Measurements from ENCODE around the gene EPHA7.

The EPHA7 gene

DNA sequence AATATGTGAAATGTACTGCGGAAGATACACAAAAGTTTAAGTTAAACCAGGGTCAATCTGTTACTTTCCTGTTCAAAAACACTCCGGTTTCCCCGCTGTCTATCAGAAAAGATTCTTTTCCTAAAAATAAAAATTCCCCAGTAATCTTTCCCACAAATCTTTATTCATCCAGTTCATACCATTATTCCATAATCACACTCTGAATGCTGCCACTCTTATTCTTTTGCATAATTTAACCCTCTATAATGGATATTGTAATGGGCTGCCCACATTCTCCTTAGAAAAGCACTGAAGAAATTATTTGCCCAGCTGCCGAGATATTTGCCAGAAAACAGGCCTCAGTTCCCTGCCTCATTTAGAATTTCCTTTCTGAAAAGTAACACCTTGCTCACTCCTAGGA, 68.6 kb downstream of the EPHA7 start:
- TF ChIP-seq, protein P1, sequence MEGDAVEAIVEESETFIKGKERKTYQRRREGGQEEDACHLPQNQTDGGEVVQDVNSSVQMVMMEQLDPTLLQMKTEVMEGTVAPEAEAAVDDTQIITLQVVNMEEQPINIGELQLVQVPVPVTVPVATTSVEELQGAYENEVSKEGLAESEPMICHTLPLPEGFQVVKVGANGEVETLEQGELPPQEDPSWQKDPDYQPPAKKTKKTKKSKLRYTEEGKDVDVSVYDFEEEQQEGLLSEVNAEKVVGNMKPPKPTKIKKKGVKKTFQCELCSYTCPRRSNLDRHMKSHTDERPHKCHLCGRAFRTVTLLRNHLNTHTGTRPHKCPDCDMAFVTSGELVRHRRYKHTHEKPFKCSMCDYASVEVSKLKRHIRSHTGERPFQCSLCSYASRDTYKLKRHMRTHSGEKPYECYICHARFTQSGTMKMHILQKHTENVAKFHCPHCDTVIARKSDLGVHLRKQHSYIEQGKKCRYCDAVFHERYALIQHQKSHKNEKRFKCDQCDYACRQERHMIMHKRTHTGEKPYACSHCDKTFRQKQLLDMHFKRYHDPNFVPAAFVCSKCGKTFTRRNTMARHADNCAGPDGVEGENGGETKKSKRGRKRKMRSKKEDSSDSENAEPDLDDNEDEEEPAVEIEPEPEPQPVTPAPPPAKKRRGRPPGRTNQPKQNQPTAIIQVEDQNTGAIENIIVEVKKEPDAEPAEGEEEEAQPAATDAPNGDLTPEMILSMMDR (IDR thresholded peaks at IDR 0.05) = no peak
- Histone ChIP-seq H3K27ac (no peak overlapping the region), H3K4me3 (no peak overlapping the region)
- no peak for DNase-seq (ENCODE audit: low spot score)

DNA sequence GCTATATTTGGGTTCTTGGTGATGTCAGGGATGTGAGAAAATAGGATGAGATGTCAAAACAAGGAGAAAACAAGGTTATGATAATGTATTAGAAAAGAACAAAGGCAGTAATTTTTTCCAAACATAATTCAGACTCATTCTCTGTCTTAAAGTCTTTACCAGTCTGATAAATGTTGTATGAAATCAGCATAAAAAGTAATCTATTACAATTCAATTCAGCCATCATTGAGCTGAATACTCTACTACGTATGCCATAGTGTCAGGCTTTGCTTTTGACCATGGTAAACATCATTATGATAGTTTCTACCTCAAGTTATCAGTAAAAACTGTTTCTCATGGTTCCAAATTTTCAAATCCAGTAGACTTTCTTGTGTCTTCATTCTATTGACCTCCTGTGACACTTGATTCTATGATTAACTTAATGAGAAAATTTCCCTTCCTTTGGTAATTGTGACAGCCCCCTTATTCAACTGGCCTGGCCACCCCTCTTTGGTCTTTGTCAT, 75.0 kb downstream of the EPHA7 start:
- TF ChIP-seq, protein P1 (IDR thresholded peaks at IDR 0.05) = no peak
- DNase-seq (ENCODE audit: low spot score) = no peak
- H3K4me3 ChIP-seq = no peak overlapping the region
- H3K27ac ChIP-seq = no peak overlapping the region

DNA sequence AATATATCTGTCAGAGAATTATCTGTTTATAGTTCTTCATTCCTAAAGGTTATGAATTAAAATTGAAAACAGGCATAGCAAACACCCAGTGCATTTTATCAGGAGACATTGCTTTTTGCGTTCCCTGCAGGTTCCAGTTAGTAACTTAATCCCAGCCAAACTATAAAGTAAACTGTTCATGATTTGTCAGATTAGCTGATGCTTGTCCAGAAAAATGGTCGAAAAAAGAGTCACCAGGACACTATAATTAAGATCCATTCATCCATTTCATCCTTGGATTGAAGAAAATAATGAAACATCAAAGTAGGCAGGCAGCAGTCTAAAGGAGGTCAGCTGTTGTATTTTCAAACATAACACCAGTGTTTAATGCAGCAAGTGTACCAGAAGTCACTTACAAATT, 75.9 kb downstream of the EPHA7 start:
- H3K27ac ChIP-seq = no peak overlapping the region
- H3K4me3 ChIP-seq = no peak overlapping the region
- no peak for DNase-seq (ENCODE audit: low spot score)
- TF ChIP-seq, protein P1 (IDR thresholded peaks at IDR 0.05) = no peak

DNA sequence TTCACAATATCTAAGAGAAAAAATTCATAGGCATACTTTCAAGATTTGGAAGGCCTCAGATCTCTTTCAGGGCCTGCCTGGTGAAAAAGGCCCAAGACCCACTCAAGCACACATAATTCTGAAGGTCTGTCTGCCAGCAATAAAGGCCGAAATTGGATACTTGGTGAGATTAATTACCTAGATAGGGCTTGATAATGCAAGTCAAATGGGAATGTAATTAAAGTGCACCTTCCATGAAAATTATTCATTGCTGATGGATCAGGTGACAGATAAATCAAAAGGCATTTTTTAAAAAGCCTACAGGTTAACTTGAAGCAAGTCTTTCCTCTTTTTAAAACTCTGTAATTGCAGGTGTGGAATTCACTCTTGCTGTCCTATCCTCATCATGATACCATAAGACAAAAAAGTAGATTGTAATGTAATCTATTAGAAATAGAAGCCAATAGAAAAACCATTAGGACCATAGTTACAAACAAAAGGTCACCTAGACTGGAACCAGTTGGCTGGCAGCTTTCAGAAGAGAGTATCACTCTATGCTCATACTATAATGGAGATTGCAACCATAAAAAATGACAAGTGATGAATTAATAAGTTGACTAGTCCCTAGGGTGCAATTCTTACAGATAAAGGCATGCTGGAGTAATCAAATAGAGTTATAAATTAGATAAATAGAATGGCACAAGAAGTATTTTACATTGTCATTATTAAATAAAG, 77.3 kb downstream of the EPHA7 start:
- DNase-seq (ENCODE audit: low spot score) = no peak
- Histone ChIP-seq H3K4me3 (no peak overlapping the region), H3K27ac (no peak overlapping the region)
- TF ChIP-seq, protein P1 (IDR thresholded peaks at IDR 0.05) = no peak

DNA sequence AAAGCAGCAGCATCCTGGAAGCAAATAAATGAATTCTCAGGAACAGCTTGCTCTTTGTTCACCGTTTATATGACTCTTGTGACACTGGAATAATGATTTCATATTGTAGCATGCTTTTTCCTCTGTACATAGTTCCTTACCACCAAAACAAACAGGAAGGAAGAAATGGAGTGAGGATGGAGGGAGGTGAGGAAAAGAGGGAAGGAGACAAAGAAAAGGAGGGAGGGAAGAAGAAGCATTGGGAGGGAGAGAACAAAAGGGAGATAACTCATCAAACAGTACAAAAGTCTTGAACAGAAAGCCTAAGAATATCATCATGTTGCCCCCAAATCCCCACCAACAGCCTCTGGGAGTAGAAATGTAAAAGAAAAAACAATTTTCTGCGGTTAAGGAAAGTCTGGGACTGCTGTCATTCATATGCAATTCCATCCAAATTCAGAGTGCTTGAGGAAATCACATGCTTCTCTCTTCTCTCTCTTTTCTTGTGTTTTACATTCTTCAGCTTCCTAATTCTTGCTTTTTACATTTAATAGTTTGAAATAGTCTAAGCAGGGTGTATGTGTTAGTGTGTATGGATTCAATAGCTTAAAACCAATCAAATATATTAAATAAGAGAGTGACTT, 81.5 kb downstream of the EPHA7 start:
- TF ChIP-seq, protein P1 (IDR thresholded peaks at IDR 0.05) = no peak
- H3K4me3 ChIP-seq = no peak overlapping the region
- DNase-seq (ENCODE audit: low spot score) = no peak

DNA sequence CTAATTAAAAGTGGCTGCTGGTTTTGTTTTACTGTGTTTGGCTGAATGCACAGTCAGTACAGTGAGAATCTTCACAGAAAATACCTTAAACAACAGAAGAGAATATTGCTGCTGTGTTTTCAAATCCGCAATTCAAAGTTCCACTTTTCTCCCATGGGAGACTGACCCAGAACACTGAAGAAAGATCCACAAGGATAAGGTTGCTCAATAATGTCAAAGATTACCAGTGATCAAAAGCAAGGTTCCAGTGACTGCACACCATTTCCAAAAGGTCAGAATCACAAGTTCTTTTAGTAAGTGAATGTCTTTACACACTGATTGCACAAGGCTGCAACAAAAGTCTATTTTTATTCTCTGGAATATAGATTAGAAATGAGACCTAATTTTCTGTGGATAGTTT, 82.3 kb downstream of the EPHA7 start:
- H3K4me3 ChIP-seq = no peak overlapping the region
- H3K27ac ChIP-seq = no peak overlapping the region
- DNase-seq (ENCODE audit: low spot score) = no peak
- TF ChIP-seq, protein P1 (IDR thresholded peaks at IDR 0.05) = no peak

More for the DNA sequence above, 81.5 kb downstream of the EPHA7 start:
- no peak overlapping the region for H3K27ac ChIP-seq

All from coronary artery (tissue), 2 donors.